Tibial nerve (tissue), 4 donors: ENCODE results near the gene SLC38A1. TPM values are rescaled to one million over a fixed set of nuclear protein-coding genes. Genes with fewer than 3 reads are reported as not detected.
"Not testable (repeated sequence)": the region's sequence is repeated elsewhere in the genome, so short reads cannot be mapped to it uniquely, and the experiment has no call there.

ENCODE experiments used
- DNase-seq, 2 donors: peaks; one replicate each; pipeline ENCODE4 v3.0.0-alpha.2; 2019; ENCODE audit warnings: low spot score in 2 of 2
- H3K27ac ChIP-seq, 4 donors: fragments of 200-600 bp; sonication (generic) in 3 of 4; one replicate each; pipeline ENCODE4 v1.5.1; 2017 to 2019; ENCODE audit warnings: mild to moderate bottlenecking in 1 of 4
- H3K27me3 ChIP-seq, 2 donors: fragments of 200-600 bp; sonication (generic) in 1 of 2; one replicate each; pipeline versions ENCODE4 v1.5.1 to v1.6.0; 2017 to 2019
- H3K36me3 ChIP-seq, 3 donors: fragments of 200-600 bp; sonication (generic); one replicate each; pipeline ENCODE4 v1.5.1; 2018 to 2019
- H3K4me1 ChIP-seq, 4 donors: fragments of 200-600 bp; sonication (generic) in 3 of 4; one replicate each; pipeline ENCODE4 v1.5.1; 2017 to 2019
- H3K4me3 ChIP-seq, 4 donors: fragments of 200-600 bp; sonication (generic) in 3 of 4; one replicate each; pipeline ENCODE4 v1.5.1; 2017 to 2019; ENCODE audit warnings: mild to moderate bottlenecking in 1 of 4, moderate library complexity in 1 of 4
- H3K9me3 ChIP-seq, 4 donors: fragments of 200-600 bp; sonication (generic) in 3 of 4; one replicate each; pipeline ENCODE4 v1.5.1; 2017 to 2019
- EP300 ChIP-seq, 2 donors: sonication (generic); formaldehyde crosslinking; IDR thresholded peaks; one replicate each; pipeline ENCODE4 v1.6.1; 2017; ENCODE audit warnings: antibody characterized with exemption in 2 of 2, mild to moderate bottlenecking in 1 of 2
- POLR2A ChIP-seq, 2 donors: fragments of 450-650 bp; IDR thresholded peaks; one replicate each; pipeline ENCODE4 v1.6.1; 2017; ENCODE audit warnings: antibody characterized with exemption in 2 of 2, mild to moderate bottlenecking in 2 of 2, moderate library complexity in 2 of 2
- WGBS, 2 donors: methylation state at CpG; one replicate each; pipeline ENCODE4 v1.1.5; 2018; 5-methylcytosine and 5-hydroxymethylcytosine counted together
- total RNA-seq, 4 donors: library from RNA; depleted of rRNA; stranded (reverse); fragments of >200 nt; gene quantifications; one replicate each; pipeline ENCODE4 v1.1.0, GENCODE V29; 2016
- TF ChIP-seq, protein P1 (sequence below), 5 experiments: fragments of 200-600 bp in 3 of 5; fragments of 450-650 bp in 2 of 5; sonication (generic) in 3 of 5; IDR thresholded peaks; one replicate each; pipeline ENCODE4 v1.5.1; 2016 to 2019; ENCODE audit warnings: antibody characterized with exemption in 5 of 5, mild to moderate bottlenecking in 3 of 5, moderate library complexity in 2 of 5

Gene SLC38A1
- total RNA-seq, 4 donors from 2014 or later = 7.0 to 11.8 (median 9.5) TPM

DNA sequence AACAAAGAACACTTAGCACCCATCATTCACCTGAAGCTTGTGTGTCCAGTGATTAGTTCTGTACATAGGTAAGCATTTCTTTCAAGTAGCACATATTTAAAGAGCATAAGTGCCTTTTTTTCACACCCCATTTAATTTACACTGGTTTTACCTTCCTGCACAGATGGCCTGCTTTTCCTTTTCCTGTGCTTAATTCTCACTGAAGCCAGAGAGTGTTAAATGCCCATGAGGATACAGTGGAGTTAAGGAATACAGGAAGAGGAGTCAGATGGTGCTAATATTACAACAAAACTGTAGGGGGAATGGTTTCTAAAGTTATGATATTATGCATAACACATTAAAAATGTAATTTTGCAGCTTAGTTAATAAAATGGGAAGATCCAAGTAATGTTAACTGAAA, 31.0 kb upstream of the SLC38A1 start:
- Histone ChIP-seq H3K4me1 (peaks cover 0 to 8% (median 0%) of the 10 kb centered on the region in 4 donors), H3K9me3 (no peaks in the 10 kb centered on the region), H3K36me3 (no peaks in the 10 kb centered on the region), H3K27me3 (no peaks in the 10 kb centered on the region), H3K4me3 (no peak overlapping the region), H3K27ac (no peak overlapping the region)
- DNase-seq = no peak
- TF ChIP-seq EP300 (IDR thresholded peaks at IDR 0.05) = no peak
- TF ChIP-seq, protein P1, sequence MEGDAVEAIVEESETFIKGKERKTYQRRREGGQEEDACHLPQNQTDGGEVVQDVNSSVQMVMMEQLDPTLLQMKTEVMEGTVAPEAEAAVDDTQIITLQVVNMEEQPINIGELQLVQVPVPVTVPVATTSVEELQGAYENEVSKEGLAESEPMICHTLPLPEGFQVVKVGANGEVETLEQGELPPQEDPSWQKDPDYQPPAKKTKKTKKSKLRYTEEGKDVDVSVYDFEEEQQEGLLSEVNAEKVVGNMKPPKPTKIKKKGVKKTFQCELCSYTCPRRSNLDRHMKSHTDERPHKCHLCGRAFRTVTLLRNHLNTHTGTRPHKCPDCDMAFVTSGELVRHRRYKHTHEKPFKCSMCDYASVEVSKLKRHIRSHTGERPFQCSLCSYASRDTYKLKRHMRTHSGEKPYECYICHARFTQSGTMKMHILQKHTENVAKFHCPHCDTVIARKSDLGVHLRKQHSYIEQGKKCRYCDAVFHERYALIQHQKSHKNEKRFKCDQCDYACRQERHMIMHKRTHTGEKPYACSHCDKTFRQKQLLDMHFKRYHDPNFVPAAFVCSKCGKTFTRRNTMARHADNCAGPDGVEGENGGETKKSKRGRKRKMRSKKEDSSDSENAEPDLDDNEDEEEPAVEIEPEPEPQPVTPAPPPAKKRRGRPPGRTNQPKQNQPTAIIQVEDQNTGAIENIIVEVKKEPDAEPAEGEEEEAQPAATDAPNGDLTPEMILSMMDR (IDR thresholded peaks at IDR 0.05) = no peak
- no peak for TF ChIP-seq POLR2A (IDR thresholded peaks at IDR 0.05)

- H3K27ac ChIP-seq = no peak overlapping the region
- TF ChIP-seq EP300 (IDR thresholded peaks at IDR 0.05) = no peak
- TF ChIP-seq, protein P1 (IDR thresholded peaks at IDR 0.05) = no peak
- TF ChIP-seq POLR2A (IDR thresholded peaks at IDR 0.05) = no peak
- 87 to 89% methylated on average over 2 of the region's 2 CpGs for WGBS, 2 donors
- peaks cover 0 to 8% (median 0%) of the 10 kb centered on the region in 4 donors for H3K4me1 ChIP-seq
- no peak for DNase-seq
- H3K27me3 ChIP-seq = no peaks in the 10 kb centered on the region
- no peaks in the 10 kb centered on the region for H3K9me3 ChIP-seq
- H3K4me3 ChIP-seq = no peak overlapping the region
- no peaks in the 10 kb centered on the region for H3K36me3 ChIP-seq
Measured at GRCh38 chr12:46298261-46298660, 29.4 kb upstream of the SLC38A1 start.

DNA sequence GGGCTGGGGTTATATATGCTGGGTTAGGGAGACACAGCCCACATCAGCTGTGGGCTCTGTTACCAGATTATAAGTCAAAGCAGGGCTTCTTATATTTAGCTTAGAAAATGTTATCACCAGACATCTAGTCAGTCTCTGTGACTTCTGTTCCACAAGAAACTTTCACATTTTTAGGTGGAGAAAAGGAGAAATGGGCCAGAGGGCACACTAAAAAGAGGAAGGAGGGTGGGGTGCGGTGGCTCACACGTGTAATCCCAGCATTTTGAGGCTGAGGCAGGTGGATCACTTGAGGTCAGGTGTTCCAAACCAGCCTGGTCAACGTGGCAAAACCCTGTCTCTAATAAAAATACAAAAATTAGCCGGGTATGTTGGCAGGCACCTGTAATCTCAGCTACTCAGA, 28.0 kb upstream of the SLC38A1 start:
- Histone ChIP-seq H3K27ac (no peak overlapping the region), H3K36me3 (no peaks in the 10 kb centered on the region), H3K9me3 (peaks cover 0 to 4% (median 0%) of the 10 kb centered on the region in 4 donors), H3K4me1 (peaks cover 0 to 8% (median 0%) of the 10 kb centered on the region in 4 donors), H3K4me3 (no peak overlapping the region), H3K27me3 (no peaks in the 10 kb centered on the region)
- WGBS, 2 donors = 73 to 78% methylated on average over 4 of the region's 4 CpGs
- DNase-seq = no peak
- TF ChIP-seq POLR2A (IDR thresholded peaks at IDR 0.05) (no peak), EP300 (IDR thresholded peaks at IDR 0.05) (no peak)
- TF ChIP-seq, protein P1 (IDR thresholded peaks at IDR 0.05) = no peak

GRCh38 chr12:46292754-46293402, 24.0 kb upstream of the SLC38A1 start:
- Histone ChIP-seq H3K4me1 (no peaks in the 10 kb centered on the region), H3K27ac (no peak overlapping the region), H3K9me3 (peaks cover 0 to 8% (median 0%) of the 10 kb centered on the region in 4 donors), H3K27me3 (no peaks in the 10 kb centered on the region), H3K4me3 (no peak overlapping the region), H3K36me3 (no peaks in the 10 kb centered on the region)
- WGBS, 2 donors = 59 to 69% methylated on average over 2 of the region's 2 CpGs
- DNase-seq = no peak
- TF ChIP-seq, protein P1 (IDR thresholded peaks at IDR 0.05) = no peak
- no peak for TF ChIP-seq POLR2A (IDR thresholded peaks at IDR 0.05)

- not testable (repeated sequence) for H3K4me3 ChIP-seq, DNase-seq, H3K36me3 ChIP-seq, H3K27ac ChIP-seq, H3K4me1 ChIP-seq, H3K27me3 ChIP-seq
- WGBS, 2 donors = 94 to 96% methylated on average over 3 of the region's 3 CpGs
- peaks cover 0 to 14% (median 0%) of the 10 kb centered on the region in 4 donors for H3K9me3 ChIP-seq
Measured at GRCh38 chr12:46291953-46292352, 23.1 kb upstream of the SLC38A1 start.

DNA sequence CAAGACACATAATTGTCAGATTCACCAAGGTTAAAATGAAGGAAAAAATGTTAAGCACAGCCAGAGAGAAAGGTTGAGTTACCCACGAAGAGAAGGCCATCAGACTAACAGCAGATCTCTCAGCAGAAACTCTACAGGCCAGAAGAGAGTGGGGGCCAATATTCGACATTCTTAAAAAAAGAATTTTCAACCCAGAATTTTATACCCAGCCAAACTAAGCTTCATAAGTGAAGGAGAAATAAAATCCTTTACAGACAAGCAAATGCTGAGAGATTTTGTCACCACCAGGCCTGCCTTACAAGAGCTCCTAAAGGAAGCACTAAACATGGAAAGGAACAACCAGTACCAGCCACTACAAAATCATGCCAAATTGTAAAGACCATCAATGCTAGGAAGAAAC, 16.3 kb upstream of the SLC38A1 start:
- 49 to 75% methylated on average over 2 of the region's 2 CpGs for WGBS, 2 donors
- not testable (repeated sequence) for H3K27ac ChIP-seq, H3K36me3 ChIP-seq, H3K4me1 ChIP-seq, DNase-seq, H3K27me3 ChIP-seq, H3K4me3 ChIP-seq
- H3K9me3 ChIP-seq = peaks cover 0 to 62% (median 17%) of the 10 kb centered on the region in 4 donors
